ENCODE results near the gene MBNL1.
A peak's percentile ranks its signal among the peaks of the same experiment; 100 is the strongest.

MBNL1 gene

GRCh38 chr3:152277198-152277597, 8.5 kb downstream of the MBNL1 start:
- no peak for DNase-seq

- no peak for DNase-seq
These were observed 10.2 kb downstream of the MBNL1 start for GRCh38 chr3:152278756-152279427.

- DNase-seq: no peak
These were observed 10.8 kb downstream of the MBNL1 start for GRCh38 chr3:152279479-152279878.

- DNase-seq: no peak
These were observed 11.8 kb downstream of the MBNL1 start for GRCh38 chr3:152280539-152280938.

GRCh38 chr3:152281133-152281713, 12.5 kb downstream of the MBNL1 start:
- DNase-seq: no peak

- no peak for DNase-seq
These were observed 14.1 kb downstream of the MBNL1 start for GRCh38 chr3:152282813-152283212.

GRCh38 chr3:152283492-152284381, 15.0 kb downstream of the MBNL1 start:
- no peak for DNase-seq

- no peak for DNase-seq
These were observed 16.2 kb downstream of the MBNL1 start for GRCh38 chr3:152284906-152285305.

GRCh38 chr3:152285509-152285908, 16.8 kb downstream of the MBNL1 start:
- no peak for DNase-seq

- no peak for DNase-seq
These were observed 19.3 kb downstream of the MBNL1 start for GRCh38 chr3:152287898-152288576.

- no peak for DNase-seq
These were observed 20.0 kb downstream of the MBNL1 start for GRCh38 chr3:152288681-152289080.

- DNase-seq: no peak
These were observed 21.0 kb downstream of the MBNL1 start for GRCh38 chr3:152289708-152290107.

- no peak for DNase-seq
These were observed 21.6 kb downstream of the MBNL1 start for GRCh38 chr3:152290374-152290773.

- DNase-seq: no peak
These were observed 22.5 kb downstream of the MBNL1 start for GRCh38 chr3:152291238-152291637.

- DNase-seq: no peak
These were observed 22.9 kb downstream of the MBNL1 start for GRCh38 chr3:152291649-152292066.

- DNase-seq: no peak
These were observed 23.6 kb downstream of the MBNL1 start for GRCh38 chr3:152292366-152292765.

GRCh38 chr3:152293347-152294006, 24.7 kb downstream of the MBNL1 start:
- no peak for DNase-seq

GRCh38 chr3:152295344-152295743, 26.6 kb downstream of the MBNL1 start:
- no peak for DNase-seq

GRCh38 chr3:152295806-152296205, 27.1 kb downstream of the MBNL1 start:
- DNase-seq: no peak

GRCh38 chr3:152296382-152296781, 27.7 kb downstream of the MBNL1 start:
- DNase-seq: no peak

- no peak for DNase-seq
These were observed 28.2 kb downstream of the MBNL1 start for GRCh38 chr3:152296971-152297370.

- DNase-seq: peak; percentile 77
These were observed 29.9 kb downstream of the MBNL1 start for GRCh38 chr3:152298393-152299248.

Measured in DMS79 treated with DMSO at 0.1 percent for 48 hours (cell line).